Erythroblast (primary cell): ENCODE results near the gene ATP6V0E1.

ENCODE experiments used
- GATA1 ChIP-seq: IDR thresholded peaks from 2 replicates; pipeline ENCODE4 v1.6.1; 2011; ENCODE audit warnings: low read depth, mild to moderate bottlenecking, control low read depth, low read length, moderate library complexity
- POLR2A ChIP-seq: IDR thresholded peaks from 2 replicates; pipeline ENCODE4 v1.6.1; 2011; ENCODE audit warnings: mild to moderate bottlenecking, low read length

- TF ChIP-seq POLR2A (no peak), GATA1 (no peak)
Measured at GRCh38 chr5:173027905-173028304, 44.3 kb downstream of the ATP6V0E1 start.
